H1 (cell line): ENCODE results near the gene BTRC. TPM values are rescaled to one million over a fixed set of nuclear protein-coding genes. Genes with fewer than 3 reads are reported as not detected.

Experiments
- RNF2 ChIP-seq: fragments of 200-900, 300-1000 bp; sonication (generic); IDR thresholded peaks from 2 replicates; pipeline ENCODE4 v1.7.1; 2016; ENCODE audit warnings: borderline replicate concordance, low read depth, mild to moderate bottlenecking, antibody characterized with exemption, low read length; ENCODE audit not compliant: poor library complexity, severe bottlenecking; ENCODE audit errors: missing control alignments
- TCF12 ChIP-seq: IDR thresholded peaks from 2 replicates; pipeline ENCODE4 v1.6.1; 2011; ENCODE audit warnings: low read depth, mild to moderate bottlenecking, low read length
- polyA plus RNA-seq, 7 experiments: library from polyadenylated mRNA; depleted of rRNA in 3 of 7; stranded (reverse) in 5 of 7; unstranded in 2 of 7; fragments of >200 nt in 5 of 7; fragments of 200-250 nt in 2 of 7; gene quantifications; 1 replicate in 5 of 7; 2 replicates in 1 of 7; 4 replicates in 1 of 7; pipeline versions ENCODE4 v1.2.1 to v1.2.3, GENCODE V29; 2011 to 2013; ENCODE audit warnings: missing spikeins in 2 of 7, mixed read lengths in 2 of 7
- total RNA-seq: library from RNA; stranded (reverse); fragmentation: NEBNext Ultra II Directional; extraction: Animal tissue kit (Norgen Biotek cat#: 25700); gene quantifications from 2 replicates; pipeline ENCODE4 v1.2.1, GENCODE V29; 2021

Gene BTRC
- total and polyA plus RNA-seq, 2 of the 8 experiments (the other 6 are each of a cell fraction or from before 2014, with no cell fraction given) = 9.9 to 24.7 TPM

GRCh38 chr10:101466016-101466912 lies 112.3 kb downstream of the BTRC start (continued):
- no peak for TF ChIP-seq TCF12
- no peak for TF ChIP-seq RNF2
